HL-60 (cell line): ENCODE data around the gene HBG1.

ENCODE experiments used
- CTCF ChIP-seq: IDR thresholded peaks from one replicate; pipeline ENCODE4 v1.5.1; 2011; ENCODE audit warnings: low read length, control low read depth, inconsistent platforms; ENCODE audit not compliant: insufficient read depth
- GABPA ChIP-seq: IDR thresholded peaks from 2 replicates; pipeline ENCODE4 v1.6.1; 2012; ENCODE audit warnings: low read depth
- POLR2AphosphoS5 ChIP-seq: IDR thresholded peaks from 2 replicates; pipeline ENCODE4 v1.6.1; 2012; ENCODE audit warnings: low read depth
- REST ChIP-seq: IDR thresholded peaks from 2 replicates; pipeline ENCODE4 v1.6.1; 2012; ENCODE audit warnings: low read depth; ENCODE audit not compliant: insufficient replicate concordance
- SPI1 ChIP-seq: IDR thresholded peaks from 2 replicates; pipeline ENCODE4 v1.6.1; 2012; ENCODE audit warnings: low read depth, mild to moderate bottlenecking, borderline replicate concordance

GRCh38 chr11:5223146-5223545 is 26.5 kb downstream of the HBG1 start:
- TF ChIP-seq CTCF (no peak), POLR2AphosphoS5 (no peak), GABPA (no peak), REST (no peak), SPI1 (no peak)
